Measurements from ENCODE around the gene BORCS6. TPM values are rescaled to one million over a fixed set of nuclear protein-coding genes. Genes with fewer than 3 reads are reported as not detected.

BORCS6 gene
- total RNA-seq, 2 donors from 2014 or later, result 10.2 to 10.8 TPM

DNA sequence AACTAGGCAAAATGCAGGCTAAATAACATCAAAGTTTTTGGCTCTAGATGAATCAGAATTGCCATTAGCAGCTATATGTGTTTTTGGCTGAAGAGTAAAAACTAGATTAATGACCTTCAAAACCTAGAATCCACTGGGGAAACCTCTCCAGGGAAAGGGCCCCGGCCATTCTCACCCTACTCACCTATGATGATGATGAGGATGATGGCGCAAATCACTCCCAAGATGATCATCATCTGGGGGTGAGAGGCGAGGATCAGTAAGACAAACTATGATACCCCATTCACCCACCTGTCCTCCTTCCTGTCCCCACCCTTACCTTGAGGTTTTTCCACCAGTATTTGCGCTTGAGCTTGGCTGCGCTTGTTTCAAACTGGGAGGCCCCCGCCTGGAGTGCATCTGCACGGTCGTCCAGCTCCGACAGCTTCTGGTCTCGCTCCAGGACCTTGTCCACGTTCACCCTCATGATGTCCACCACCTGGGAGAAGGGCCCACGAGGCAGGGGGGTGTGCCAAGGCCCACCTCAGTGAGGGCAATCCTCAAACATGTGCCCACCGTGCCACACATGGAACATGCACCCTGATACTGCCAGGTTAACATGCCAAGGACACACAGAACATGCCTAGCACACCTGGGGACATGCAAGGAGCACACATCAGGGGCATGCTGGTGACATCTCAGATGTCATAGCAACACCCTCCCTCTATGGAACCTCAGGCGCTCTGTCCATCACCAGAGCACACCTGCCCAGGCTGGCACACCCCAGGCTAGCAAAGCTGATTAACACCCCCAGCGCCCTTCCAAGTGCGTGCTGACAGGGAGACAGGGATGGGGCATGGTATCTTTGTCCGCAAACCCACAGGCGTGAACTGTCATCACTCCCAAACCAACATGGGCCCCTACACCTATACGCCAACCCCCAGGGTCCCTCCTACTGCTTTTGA, 28.4 kb downstream of the BORCS6 start:
- TF ChIP-seq, protein P1, sequence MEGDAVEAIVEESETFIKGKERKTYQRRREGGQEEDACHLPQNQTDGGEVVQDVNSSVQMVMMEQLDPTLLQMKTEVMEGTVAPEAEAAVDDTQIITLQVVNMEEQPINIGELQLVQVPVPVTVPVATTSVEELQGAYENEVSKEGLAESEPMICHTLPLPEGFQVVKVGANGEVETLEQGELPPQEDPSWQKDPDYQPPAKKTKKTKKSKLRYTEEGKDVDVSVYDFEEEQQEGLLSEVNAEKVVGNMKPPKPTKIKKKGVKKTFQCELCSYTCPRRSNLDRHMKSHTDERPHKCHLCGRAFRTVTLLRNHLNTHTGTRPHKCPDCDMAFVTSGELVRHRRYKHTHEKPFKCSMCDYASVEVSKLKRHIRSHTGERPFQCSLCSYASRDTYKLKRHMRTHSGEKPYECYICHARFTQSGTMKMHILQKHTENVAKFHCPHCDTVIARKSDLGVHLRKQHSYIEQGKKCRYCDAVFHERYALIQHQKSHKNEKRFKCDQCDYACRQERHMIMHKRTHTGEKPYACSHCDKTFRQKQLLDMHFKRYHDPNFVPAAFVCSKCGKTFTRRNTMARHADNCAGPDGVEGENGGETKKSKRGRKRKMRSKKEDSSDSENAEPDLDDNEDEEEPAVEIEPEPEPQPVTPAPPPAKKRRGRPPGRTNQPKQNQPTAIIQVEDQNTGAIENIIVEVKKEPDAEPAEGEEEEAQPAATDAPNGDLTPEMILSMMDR (IDR thresholded peaks at IDR 0.05), result no peak
- no peaks in the 10 kb centered on the region for H3K9me3 ChIP-seq
- H3K27ac ChIP-seq, result peak overlapping the region; percentile 99
- H3K36me3 ChIP-seq, result peaks cover 22% of the 10 kb centered on the region
- peak overlapping the region; percentile 97 for H3K4me3 ChIP-seq
- H3K4me1 ChIP-seq, result peaks cover 0 to 58% of the 10 kb centered on the region in 2 donors
- DNase-seq (ENCODE audit: low spot score), result no peak
- no peaks in the 10 kb centered on the region for H3K27me3 ChIP-seq

DNA sequence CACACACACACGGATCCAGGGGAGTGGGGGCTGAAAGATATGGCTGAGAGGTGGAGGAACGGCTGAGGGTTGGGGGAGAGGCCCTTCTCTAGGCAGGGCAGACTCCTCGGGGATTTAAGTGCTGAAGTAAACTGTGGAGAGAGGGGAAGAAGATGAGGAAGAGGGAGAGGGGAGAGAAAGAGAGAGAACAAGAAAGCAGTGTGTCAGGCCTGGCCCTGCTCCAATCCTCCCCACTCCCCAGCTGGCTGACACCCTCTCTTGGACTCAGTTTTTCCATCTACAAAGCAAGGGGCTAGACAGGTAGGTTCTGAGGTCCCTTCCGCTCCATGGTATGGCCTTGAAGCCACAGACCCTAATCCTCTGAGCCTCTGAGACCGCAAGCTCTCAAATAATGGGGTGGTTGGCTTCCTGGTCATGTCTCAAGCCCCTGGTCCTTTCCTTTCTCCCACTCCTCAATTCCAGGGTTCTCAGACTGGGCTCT, 29.2 kb downstream of the BORCS6 start:
- no peak for DNase-seq (ENCODE audit: low spot score)
- Histone ChIP-seq H3K27me3 (no peaks in the 10 kb centered on the region), H3K27ac (peak overlapping the region; percentile 99), H3K4me1 (peaks cover 0 to 58% of the 10 kb centered on the region in 2 donors), H3K9me3 (no peaks in the 10 kb centered on the region), H3K4me3 (peak overlapping the region in 1 of 2 donors; percentile 97), H3K36me3 (peaks cover 22% of the 10 kb centered on the region)
- TF ChIP-seq, protein P1 (IDR thresholded peaks at IDR 0.05), result no peak

DNA sequence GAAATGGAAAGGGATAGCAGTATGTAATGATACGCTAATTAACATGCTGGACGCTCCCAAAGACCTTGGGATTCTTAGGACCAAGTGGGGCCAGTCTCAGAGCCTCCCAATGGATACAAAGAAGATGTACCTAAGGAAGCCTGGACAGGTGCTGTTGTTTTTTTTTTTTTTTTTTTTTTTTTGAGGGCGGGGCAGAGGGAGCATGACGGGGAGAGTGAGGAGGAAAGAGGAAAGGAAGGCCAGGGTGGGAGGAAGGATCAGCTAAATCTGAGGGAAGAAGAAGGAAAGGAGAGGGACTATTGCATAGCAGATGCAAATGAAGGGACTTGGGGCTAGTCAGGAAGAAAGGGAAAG, 29.8 kb downstream of the BORCS6 start:
- DNase-seq (ENCODE audit: low spot score), result no peak
- TF ChIP-seq, protein P1 (IDR thresholded peaks at IDR 0.05), result no peak
- Histone ChIP-seq H3K27me3 (no peaks in the 10 kb centered on the region), H3K36me3 (peaks cover 22% of the 10 kb centered on the region), H3K4me3 (no peak overlapping the region), H3K27ac (peak overlapping the region; percentile 99), H3K4me1 (peaks cover 0 to 58% of the 10 kb centered on the region in 2 donors), H3K9me3 (no peaks in the 10 kb centered on the region)

DNA sequence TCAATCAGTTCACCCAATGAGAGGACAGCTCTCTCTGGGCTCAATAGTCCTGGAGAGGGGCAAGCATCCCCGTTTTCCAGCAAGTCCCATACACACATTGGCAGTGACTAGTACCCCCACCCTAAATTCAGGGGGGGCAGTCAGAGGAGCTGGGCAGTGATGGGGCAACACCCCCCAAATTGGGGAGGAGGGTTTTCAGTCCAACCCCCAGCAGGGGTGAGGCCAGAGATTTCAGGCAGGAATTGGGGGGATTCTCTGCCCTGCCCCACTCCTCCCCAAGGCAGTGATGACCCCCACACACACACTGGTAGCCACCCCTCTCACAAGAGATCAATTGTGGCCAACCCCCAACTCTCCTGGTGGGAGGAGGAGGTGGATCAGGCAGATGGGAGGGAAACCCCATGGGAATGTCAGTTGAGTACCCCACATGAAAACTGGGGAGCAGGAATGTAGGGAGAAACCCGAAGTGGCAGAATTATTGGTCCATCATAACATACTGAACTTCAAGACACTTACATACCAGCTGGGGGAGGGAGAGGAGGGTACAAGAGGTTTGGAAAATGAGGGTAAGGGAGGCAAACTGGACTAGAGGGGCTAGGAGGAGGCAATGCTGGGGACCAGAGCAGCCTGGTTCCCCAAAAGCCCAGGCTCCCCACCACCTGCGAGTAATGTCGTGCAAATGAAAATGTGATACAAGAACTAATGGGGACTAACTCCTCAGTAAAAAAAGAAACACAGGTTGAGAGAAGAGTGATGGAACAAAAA, 30.3 kb downstream of the BORCS6 start:
- Histone ChIP-seq H3K4me1 (peaks cover 0 to 54% of the 10 kb centered on the region in 2 donors), H3K27ac (peak overlapping the region; percentile 99), H3K27me3 (no peaks in the 10 kb centered on the region), H3K36me3 (peaks cover 22% of the 10 kb centered on the region), H3K9me3 (no peaks in the 10 kb centered on the region), H3K4me3 (no peak overlapping the region)
- TF ChIP-seq, protein P1 (IDR thresholded peaks at IDR 0.05), result no peak
- DNase-seq (ENCODE audit: low spot score), result no peak

DNA sequence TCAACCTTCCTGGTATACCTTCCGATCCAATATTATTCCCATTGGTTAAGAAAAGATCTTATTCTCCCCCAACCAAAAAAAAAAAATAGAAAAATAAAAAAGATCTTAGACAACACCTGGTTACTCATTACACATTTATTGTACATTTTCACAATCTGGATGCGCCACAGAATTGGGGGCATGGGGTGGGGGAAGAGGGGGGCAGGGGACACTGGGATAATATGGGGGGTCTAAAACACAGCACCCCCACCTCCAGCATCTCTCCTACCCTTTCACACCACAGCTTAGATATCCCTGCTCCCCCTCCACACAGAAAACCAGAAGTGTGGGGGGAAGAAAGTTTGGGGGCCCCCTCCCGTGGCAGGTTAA, 31.0 kb downstream of the BORCS6 start:
- Histone ChIP-seq H3K4me3 (no peak overlapping the region), H3K4me1 (peaks cover 0 to 48% of the 10 kb centered on the region in 2 donors), H3K27me3 (no peaks in the 10 kb centered on the region), H3K36me3 (peaks cover 22% of the 10 kb centered on the region), H3K27ac (peak overlapping the region; percentile 99), H3K9me3 (no peaks in the 10 kb centered on the region)
- TF ChIP-seq, protein P1 (IDR thresholded peaks at IDR 0.05), result peak in 1 of 2 donors; percentile 17
- DNase-seq (ENCODE audit: low spot score), result no peak
